Measurements from ENCODE around the gene ATP10A. TPM values are rescaled to one million over a fixed set of nuclear protein-coding genes. Genes with fewer than 3 reads are reported as not detected.

The ATP10A gene
- total RNA-seq, 4 donors from 2014 or later = 3.8 to 7.1 (median 5.2) TPM

- H3K27ac ChIP-seq = no peak overlapping the region
These were observed 229.3 kb downstream of the ATP10A start for GRCh38 chr15:25633862-25634261.

GRCh38 chr15:25631971-25632370, 231.2 kb downstream of the ATP10A start:
- Histone ChIP-seq H3K4me1 (no peaks in the 10 kb centered on the region), H3K36me3 (no peaks in the 10 kb centered on the region), H3K27me3 (no peaks in the 10 kb centered on the region), H3K27ac (no peak overlapping the region), H3K9me3 (no peaks in the 10 kb centered on the region), H3K4me3 (no peak overlapping the region)
- WGBS = 81% methylated on average over 8 of the region's 8 CpGs
- TF ChIP-seq EP300 (IDR thresholded peaks at IDR 0.05) (no peak), CTCF (IDR thresholded peaks at IDR 0.05) (no peak), POLR2AphosphoS5 (IDR thresholded peaks at IDR 0.05) (no peak), POLR2A (IDR thresholded peaks at IDR 0.05) (no peak)
- DNase-seq (ENCODE audit: low spot score in 2 of 2) = no peak

More at GRCh38 chr15:25633862-25634261, 229.3 kb downstream of the ATP10A start:
- no peaks in the 10 kb centered on the region for H3K4me1 ChIP-seq
- H3K27me3 ChIP-seq = no peaks in the 10 kb centered on the region
- no peak overlapping the region for H3K4me3 ChIP-seq
- H3K36me3 ChIP-seq = no peaks in the 10 kb centered on the region
- 77% methylated on average over 2 of the region's 3 CpGs for WGBS
- TF ChIP-seq EP300 (IDR thresholded peaks at IDR 0.05) (no peak), CTCF (IDR thresholded peaks at IDR 0.05) (no peak), POLR2A (IDR thresholded peaks at IDR 0.05) (no peak), POLR2AphosphoS5 (IDR thresholded peaks at IDR 0.05) (no peak)
- DNase-seq (ENCODE audit: low spot score in 2 of 2) = no peak
- no peaks in the 10 kb centered on the region for H3K9me3 ChIP-seq
